GM12892 (cell line): ENCODE measurements around the gene CPSF4.

ENCODE experiments used
- POLR2A ChIP-seq: IDR thresholded peaks from 2 replicates; pipeline ENCODE4 v1.6.1; 2011; ENCODE audit warnings: low read depth, low read length, control low read depth
- POLR2AphosphoS5 ChIP-seq: IDR thresholded peaks from 2 replicates; pipeline ENCODE4 v1.6.1; 2011; ENCODE audit warnings: low read depth, low read length, control low read depth

- no peak for TF ChIP-seq POLR2A
- no peak for TF ChIP-seq POLR2AphosphoS5
Observed at GRCh38 chr7:99440195-99440594, 1.5 kb downstream of the CPSF4 start.
